T follicular helper cell (primary cell): ENCODE measurements around the gene NUP188.

Experiments
- DNase-seq: peaks from one replicate; pipeline ENCODE4 v3.0.0-alpha.2; 2020; ENCODE audit warnings: low read depth
- total RNA-seq, 2 experiments: gene quantifications; one replicate each; lab custom pipeline; 2026; lab: John Stamatoyannopoulos, UW

Gene NUP188
- 118 to 307 reads per million in 2 experiments for total RNA-seq

GRCh38 chr9:128947527-128948301 is at the start of gene NUP188, which contains the start of gene DOLK:
TSS of gene NUP188 (plus strand) at chr9:128947699. CDS start at chr9:128947720, 21 bp downstream.
TSS of gene DOLK (minus strand) at chr9:128947603. CDS start at chr9:128947303, 300 bp downstream.
- peak; percentile 98 for DNase-seq

- DNase-seq, result no peak
Observed at GRCh38 chr9:128898382-128898781, 49.1 kb upstream of the NUP188 start.

- DNase-seq, result no peak
Observed at GRCh38 chr9:128898845-128899565, 48.5 kb upstream of the NUP188 start.

- no peak for DNase-seq
Observed at GRCh38 chr9:128899566-128900322, 47.8 kb upstream of the NUP188 start.

GRCh38 chr9:128901379-128901778 is 46.1 kb upstream of the NUP188 start:
- no peak for DNase-seq

GRCh38 chr9:128901822-128902221 is 45.7 kb upstream of the NUP188 start:
- DNase-seq, result no peak

- peak; percentile 83 for DNase-seq
Observed at GRCh38 chr9:128902351-128903078, 45.0 kb upstream of the NUP188 start.

- DNase-seq, result no peak
Observed at GRCh38 chr9:128903079-128903461, 44.4 kb upstream of the NUP188 start.

GRCh38 chr9:128903871-128904620 is 43.5 kb upstream of the NUP188 start:
- DNase-seq, result no peak

- no peak for DNase-seq
Observed at GRCh38 chr9:128905964-128906363, 41.5 kb upstream of the NUP188 start.

GRCh38 chr9:128906741-128907140 is 40.8 kb upstream of the NUP188 start:
- no peak for DNase-seq

GRCh38 chr9:128908372-128908771 is 39.1 kb upstream of the NUP188 start:
- DNase-seq, result no peak

GRCh38 chr9:128909859-128910258 is 37.6 kb upstream of the NUP188 start:
- DNase-seq, result no peak

- DNase-seq, result no peak
Observed at GRCh38 chr9:128910906-128911305, 36.6 kb upstream of the NUP188 start.

- no peak for DNase-seq
Observed at GRCh38 chr9:128911529-128912035, 35.9 kb upstream of the NUP188 start.

GRCh38 chr9:128912270-128912853 is 35.1 kb upstream of the NUP188 start:
- no peak for DNase-seq

GRCh38 chr9:128913048-128913900 is 34.2 kb upstream of the NUP188 start:
- no peak for DNase-seq

- DNase-seq, result no peak
Observed at GRCh38 chr9:128913995-128914772, 33.3 kb upstream of the NUP188 start.

- DNase-seq, result no peak
Observed at GRCh38 chr9:128916204-128916603, 31.3 kb upstream of the NUP188 start.
